PC-9 (cell line): Measurements from ENCODE around the gene ASTN2. TPM values are rescaled to one million over a fixed set of nuclear protein-coding genes. Genes with fewer than 3 reads are reported as not detected.

Source experiments
- BruUV-seq: library from RNA; stranded (reverse); fragments of 400-500 nt; replicated peaks from 2 replicates; lab custom pipeline; 2021; lab: Mats Ljungman, UMichigan
- CTCF ChIA-PET: fragments of 300-600 bp; sonication (Branson Sonifier 250); formaldehyde crosslinking; loops from one replicate; lab custom pipeline; 2022; ENCODE audit warnings: antibody characterized with exemption; lab: Charles Lee
- POLR2A ChIA-PET: fragments of 300-600 bp; sonication (Branson Sonifier 250); formaldehyde crosslinking; loops from one replicate; lab custom pipeline; 2022; ENCODE audit warnings: antibody characterized with exemption; ENCODE audit not compliant: unreplicated experiment; lab: Charles Lee
- DNase-seq, 2 experiments: peaks; one replicate each; pipeline versions ENCODE4 v3.0.0 to v3.0.0-alpha.2; 2015 to 2022; ENCODE audit warnings: mixed read lengths in 1 of 2
- H2AFZ ChIP-seq: fragments of 200-600 bp; sonication (generic); 2 replicates; pipeline ENCODE4 v1.8.1; 2017; ENCODE audit warnings: antibody characterized with exemption
- H3F3A ChIP-seq: fragments of 200-600 bp; sonication (generic); 2 replicates; pipeline ENCODE4 v1.8.1; 2017; ENCODE audit warnings: antibody characterized with exemption, mild to moderate bottlenecking, low read depth; ENCODE audit not compliant: insufficient read depth
- H3K27ac ChIP-seq: fragments of 200-600 bp; sonication (generic); 2 replicates; pipeline ENCODE4 v1.6.1; 2016; ENCODE audit warnings: mixed run types
- H3K27me3 ChIP-seq: fragments of 200-600 bp; sonication (generic); 2 replicates; pipeline ENCODE4 v1.6.1; 2016; ENCODE audit warnings: low read depth, mixed run types; ENCODE audit not compliant: insufficient read depth
- H3K36me3 ChIP-seq: fragments of 200-600 bp; sonication (generic); 2 replicates; pipeline ENCODE4 v1.6.1; 2016; ENCODE audit warnings: low read depth, mixed run types
- H3K4me1 ChIP-seq: fragments of 200-600 bp; sonication (generic); replicated peaks from 2 replicates; pipeline ENCODE4 v1.6.1; 2016; ENCODE audit warnings: mixed run types; ENCODE audit not compliant: insufficient read depth
- H3K4me2 ChIP-seq: fragments of 200-600 bp; sonication (generic); 2 replicates; pipeline ENCODE4 v1.6.1; 2017; ENCODE audit warnings: mixed run types
- H3K4me3 ChIP-seq: fragments of 200-600 bp; sonication (generic); 2 replicates; pipeline ENCODE4 v1.6.1; 2016; ENCODE audit warnings: mixed run types
- H3K79me2 ChIP-seq: fragments of 200-600 bp; sonication (generic); 2 replicates; pipeline ENCODE4 v1.6.1; 2017; ENCODE audit warnings: low read depth, mixed run types
- H3K9me2 ChIP-seq: fragments of 200-600 bp; sonication (generic); 2 replicates; pipeline ENCODE4 v1.8.1; 2017; ENCODE audit warnings: mild to moderate bottlenecking; ENCODE audit not compliant: insufficient read depth
- H3K9me3 ChIP-seq: fragments of 200-600 bp; sonication (generic); 2 replicates; pipeline ENCODE4 v1.8.1; 2016; ENCODE audit warnings: low read depth; ENCODE audit not compliant: insufficient read depth
- H4K20me1 ChIP-seq: fragments of 200-600 bp; sonication (generic); 2 replicates; pipeline ENCODE4 v1.8.1; 2017; ENCODE audit not compliant: insufficient read depth
- CTCF ChIP-seq: fragments of 200-600 bp; sonication (generic); conservative IDR thresholded peaks from 2 replicates; pipeline ENCODE4 v1.6.1; 2017; ENCODE audit warnings: mixed run types, antibody characterized with exemption, mild to moderate bottlenecking, moderate library complexity
- EZH2 ChIP-seq: fragments of 200-600 bp; sonication (generic); IDR thresholded peaks from 2 replicates; pipeline ENCODE4 v1.8.0; 2017; ENCODE audit warnings: antibody characterized with exemption, low read depth
- intact Hi-C: fragments of 100-400 bp; cut with micrococcal nuclease; formaldehyde crosslinking; loops from one replicate; pipeline ENCODE4 v1.10.0; 2022; ENCODE audit not compliant: unreplicated experiment
- total RNA-seq: library from RNA; stranded (reverse); gene quantifications from 2 replicates; pipeline ENCODE4 v1.2.3, GENCODE V29; 2021

Gene ASTN2
- total RNA-seq, 1 experiment from 2014 or later, result 6.2 TPM

GRCh38 chr9:116800074-116800473 lies 614.8 kb downstream of the ASTN2 start:
- H3K4me2 ChIP-seq, result no peak overlapping the region
- no peaks in the 10 kb centered on the region for H3K4me1 ChIP-seq
- H3K9me2 ChIP-seq, result no peaks in the 10 kb centered on the region
- H3K79me2 ChIP-seq, result no peaks in the 10 kb centered on the region
- no peak for TF ChIP-seq EZH2
- no peak for TF ChIP-seq CTCF
- peaks cover 16% of the 10 kb centered on the region; the same call in 1 of the 2 replicates for H3K27me3 ChIP-seq
- BruUV-seq, result no TSS peak
- H3K9me3 ChIP-seq, result no peaks in the 10 kb centered on the region
- ChIA-PET POLR2A (no interaction called here), CTCF (no interaction called here)
- H3K4me3 ChIP-seq, result no peak overlapping the region
- DNase-seq, result no peak
- no peak overlapping the region for H2AFZ ChIP-seq
- no peaks in the 10 kb centered on the region for H3F3A ChIP-seq
- intact Hi-C loops, result no loop called here
- no peaks in the 10 kb centered on the region for H4K20me1 ChIP-seq
- H3K36me3 ChIP-seq, result no peaks in the 10 kb centered on the region
- H3K27ac ChIP-seq, result no peak overlapping the region

GRCh38 chr9:116798521-116798920 lies 616.3 kb downstream of the ASTN2 start:
- Histone ChIP-seq H3K4me3 (no peak overlapping the region), H4K20me1 (no peaks in the 10 kb centered on the region), H2AFZ (no peak overlapping the region), H3K4me2 (no peak overlapping the region), H3K4me1 (no peaks in the 10 kb centered on the region), H3K36me3 (no peaks in the 10 kb centered on the region), H3K79me2 (no peaks in the 10 kb centered on the region), H3F3A (no peaks in the 10 kb centered on the region), H3K27ac (no peak overlapping the region), H3K9me2 (no peaks in the 10 kb centered on the region), H3K9me3 (no peaks in the 10 kb centered on the region), H3K27me3 (peaks cover 16% of the 10 kb centered on the region; the same call in 1 of the 2 replicates)
- ChIA-PET CTCF (no interaction called here), POLR2A (no interaction called here)
- intact Hi-C loops, result no loop called here
- no peak for TF ChIP-seq EZH2
- BruUV-seq, result no TSS peak
- DNase-seq, result no peak

GRCh38 chr9:116797276-116797675 lies 617.6 kb downstream of the ASTN2 start:
- Histone ChIP-seq H3F3A (no peaks in the 10 kb centered on the region), H3K4me3 (no peak overlapping the region), H3K79me2 (no peaks in the 10 kb centered on the region), H3K36me3 (no peaks in the 10 kb centered on the region), H3K4me1 (no peaks in the 10 kb centered on the region), H3K9me3 (no peaks in the 10 kb centered on the region), H3K27ac (no peak overlapping the region), H4K20me1 (no peaks in the 10 kb centered on the region), H2AFZ (no peak overlapping the region), H3K27me3 (peaks cover 11% of the 10 kb centered on the region; the same call in 1 of the 2 replicates), H3K4me2 (no peak overlapping the region), H3K9me2 (no peaks in the 10 kb centered on the region)
- intact Hi-C loops, result no loop called here
- no peak for DNase-seq
- ChIA-PET POLR2A (no interaction called here), CTCF (no interaction called here)
- TF ChIP-seq EZH2 (no peak), CTCF (no peak)
- BruUV-seq, result no TSS peak

- CTCF ChIA-PET, result no interaction called here
Measured at GRCh38 chr9:116796669-116797068, 618.2 kb downstream of the ASTN2 start.

More at GRCh38 chr9:116796669-116797068, 618.2 kb downstream of the ASTN2 start:
- Histone ChIP-seq H3K27me3 (peaks cover 10% of the 10 kb centered on the region; the same call in 1 of the 2 replicates), H3K79me2 (no peaks in the 10 kb centered on the region), H3K4me1 (no peaks in the 10 kb centered on the region), H3F3A (no peaks in the 10 kb centered on the region), H3K9me2 (no peaks in the 10 kb centered on the region), H3K4me2 (no peak overlapping the region), H3K36me3 (no peaks in the 10 kb centered on the region), H2AFZ (no peak overlapping the region), H4K20me1 (no peaks in the 10 kb centered on the region), H3K4me3 (no peak overlapping the region), H3K9me3 (no peaks in the 10 kb centered on the region), H3K27ac (no peak overlapping the region)
- DNase-seq, result no peak
- POLR2A ChIA-PET, result no interaction called here
- TF ChIP-seq CTCF, result no peak
- no peak for TF ChIP-seq EZH2
- intact Hi-C loops, result no loop called here
- BruUV-seq, result no TSS peak
